ENCODE measurements around the gene PCNX3.
A peak's percentile ranks its signal among the peaks of the same experiment; 100 is the strongest.

GRCh38 chr11:65569973-65570918 lies 45.3 kb upstream of the PCNX3 start, which contains the start of gene ZNRD2:
- peak in 5 of 6 experiments; percentile 15 to 37 (median 19) for TF ChIP-seq CTCF (IDR thresholded peaks at IDR 0.05)
- TF ChIP-seq POLR2A (IDR thresholded peaks at IDR 0.05) = peak in 3 of 4 donors; percentile 73 to 82 (median 75)
